AG10803 (cell line): ENCODE data around the gene ADAT3.

ENCODE experiments used
- DNase-seq: peaks from one replicate; pipeline ENCODE4 v3.0.0; 2010; ENCODE audit warnings: low read depth
- H3K4me3 ChIP-seq: 2 replicates; pipeline ENCODE4 v1.5.1; 2011; ENCODE audit warnings: mild to moderate bottlenecking, low read length, control low read depth
- TF ChIP-seq, protein P1 (sequence below): conservative IDR thresholded peaks from 2 replicates; pipeline ENCODE4 v1.5.1; 2011; ENCODE audit warnings: mild to moderate bottlenecking, low read length, control low read depth, inconsistent platforms

The ADAT3 gene

DNA sequence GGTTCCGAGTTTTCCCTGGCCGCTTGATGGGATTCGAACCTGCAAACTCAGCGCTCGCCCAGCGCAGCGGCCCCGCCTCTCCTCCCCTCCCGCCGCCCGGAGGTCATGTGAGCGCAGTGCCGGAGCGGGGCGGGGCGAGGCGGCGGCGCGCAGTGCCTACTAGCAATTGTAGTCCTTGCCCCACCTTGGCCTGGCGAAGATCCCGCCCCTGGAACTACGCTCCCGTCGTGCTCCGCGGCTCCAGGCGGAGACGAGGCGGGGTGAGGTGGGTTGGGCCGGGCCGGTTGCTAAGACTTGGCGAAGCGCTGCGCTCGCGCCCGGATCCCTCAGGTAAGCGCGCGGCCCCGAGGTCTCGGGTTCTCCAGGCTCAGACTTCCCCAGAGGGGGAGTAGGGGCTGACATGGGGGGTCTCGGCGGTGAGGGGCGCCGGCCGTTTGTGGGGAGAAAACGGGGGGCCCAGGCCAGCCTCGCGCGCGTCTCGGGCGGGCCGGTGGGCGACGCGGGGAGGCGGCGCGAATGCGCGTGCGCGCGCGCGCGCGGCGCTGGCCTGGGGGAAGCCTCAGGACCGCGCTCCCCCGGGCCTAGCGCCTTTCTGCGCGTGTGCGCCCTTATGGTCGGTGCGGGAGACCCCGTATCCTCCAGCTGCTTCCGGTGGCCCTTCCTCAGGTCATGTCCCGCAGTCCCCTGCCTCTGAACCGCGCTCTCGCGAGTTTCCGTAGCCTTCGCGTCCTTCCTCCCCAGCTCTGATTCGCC lies at the start of gene ADAT3, which contains the start of gene SCAMP4:
ADAT3 (plus strand) TSS at position 290 of the 753 bp plus-strand sequence. CDS start 6,649 bp downstream, outside the sequence.
SCAMP4 (plus strand) TSS at position 290 of the 753 bp plus-strand sequence. CDS start 9,621 bp downstream, outside the sequence.
- TF ChIP-seq, protein P1, sequence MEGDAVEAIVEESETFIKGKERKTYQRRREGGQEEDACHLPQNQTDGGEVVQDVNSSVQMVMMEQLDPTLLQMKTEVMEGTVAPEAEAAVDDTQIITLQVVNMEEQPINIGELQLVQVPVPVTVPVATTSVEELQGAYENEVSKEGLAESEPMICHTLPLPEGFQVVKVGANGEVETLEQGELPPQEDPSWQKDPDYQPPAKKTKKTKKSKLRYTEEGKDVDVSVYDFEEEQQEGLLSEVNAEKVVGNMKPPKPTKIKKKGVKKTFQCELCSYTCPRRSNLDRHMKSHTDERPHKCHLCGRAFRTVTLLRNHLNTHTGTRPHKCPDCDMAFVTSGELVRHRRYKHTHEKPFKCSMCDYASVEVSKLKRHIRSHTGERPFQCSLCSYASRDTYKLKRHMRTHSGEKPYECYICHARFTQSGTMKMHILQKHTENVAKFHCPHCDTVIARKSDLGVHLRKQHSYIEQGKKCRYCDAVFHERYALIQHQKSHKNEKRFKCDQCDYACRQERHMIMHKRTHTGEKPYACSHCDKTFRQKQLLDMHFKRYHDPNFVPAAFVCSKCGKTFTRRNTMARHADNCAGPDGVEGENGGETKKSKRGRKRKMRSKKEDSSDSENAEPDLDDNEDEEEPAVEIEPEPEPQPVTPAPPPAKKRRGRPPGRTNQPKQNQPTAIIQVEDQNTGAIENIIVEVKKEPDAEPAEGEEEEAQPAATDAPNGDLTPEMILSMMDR = no peak
- peak; percentile 99 for DNase-seq
- H3K4me3 ChIP-seq = peak within 1 kb of the TSS; percentile 74

DNA sequence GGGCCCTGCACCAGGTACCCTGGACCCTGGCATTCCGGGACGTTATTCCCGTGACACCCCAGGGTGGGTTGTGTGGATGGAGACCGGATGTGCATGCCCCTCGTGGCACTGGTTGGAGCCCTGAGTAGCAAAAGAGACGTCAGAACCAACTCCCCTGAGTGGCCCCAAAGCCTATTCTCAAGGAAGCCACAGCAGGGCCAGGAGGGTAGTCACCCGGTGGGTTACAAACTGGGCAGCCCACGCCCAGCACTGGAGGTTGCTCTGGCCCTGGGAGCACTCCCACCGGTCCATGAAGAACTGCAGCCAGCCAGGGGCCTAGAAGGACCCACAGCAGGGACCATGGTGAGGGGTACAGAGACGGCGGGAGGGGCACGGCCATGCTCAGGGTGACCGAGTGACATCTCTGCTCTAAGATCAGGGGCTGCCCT lies 49.4 kb upstream of the ADAT3 start:
- TF ChIP-seq, protein P1 = no peak
- H3K4me3 ChIP-seq = peak overlapping the region; percentile 63
- DNase-seq = peak; percentile 47

- DNase-seq = no peak
- TF ChIP-seq, protein P1 = no peak
- H3K4me3 ChIP-seq = peak overlapping the region; percentile 63
Observed at GRCh38 chr19:1856345-1856697, 48.9 kb upstream of the ADAT3 start.

GRCh38 chr19:1856698-1857603 lies 48.2 kb upstream of the ADAT3 start:
- H3K4me3 ChIP-seq = peak overlapping the region; percentile 63
- DNase-seq = peak; percentile 67

GRCh38 chr19:1857648-1858326 lies 47.4 kb upstream of the ADAT3 start:
- H3K4me3 ChIP-seq = peak overlapping the region; percentile 53
- no peak for DNase-seq

More at GRCh38 chr19:1856698-1857603, 48.2 kb upstream of the ADAT3 start:
- TF ChIP-seq, protein P1 = no peak

GRCh38 chr19:1858412-1859081 lies 46.7 kb upstream of the ADAT3 start:
- H3K4me3 ChIP-seq = no peak overlapping the region
- no peak for DNase-seq
- TF ChIP-seq, protein P1 = no peak

More at GRCh38 chr19:1857648-1858326, 47.4 kb upstream of the ADAT3 start:
- TF ChIP-seq, protein P1 = no peak
